Endothelial cell of umbilical vein (primary cell): ENCODE measurements around the gene RHOV.

Source experiments
- CTCF ChIP-seq, 2 donors: IDR thresholded peaks; 1 replicate in 1 of 2; 2 replicates in 1 of 2; pipeline ENCODE4 v1.5.1; 2011; ENCODE audit warnings: low read length in 2 of 2, mild to moderate bottlenecking in 2 of 2, moderate library complexity in 2 of 2, control low read depth in 1 of 2, inconsistent platforms in 1 of 2, low read depth in 1 of 2; ENCODE audit not compliant: insufficient read depth in 1 of 2; ENCODE audit errors: extremely low read depth in 1 of 2
- EZH2 ChIP-seq: IDR thresholded peaks from 2 replicates; pipeline ENCODE4 v1.6.1; 2012; ENCODE audit warnings: borderline replicate concordance, low read depth, mild to moderate bottlenecking, moderate library complexity, low read length, inconsistent platforms; ENCODE audit not compliant: severe bottlenecking
- FOS ChIP-seq: IDR thresholded peaks from 2 replicates; pipeline ENCODE4 v1.6.1; 2011; ENCODE audit warnings: mild to moderate bottlenecking, low read length, moderate library complexity, borderline replicate concordance; ENCODE audit not compliant: insufficient read depth

- TF ChIP-seq CTCF (IDR thresholded peaks at IDR 0.05; ENCODE audit: extremely low read depth in 1 of 2, insufficient read depth in 1 of 2, low read depth in 1 of 2, low read length in 2 of 2) = no peak
- no peak for TF ChIP-seq EZH2
- TF ChIP-seq FOS = no peak
These were observed 28.3 kb downstream of the RHOV start for GRCh38 chr15:40845511-40846284.
